Transverse colon (tissue), 4 donors: ENCODE measurements around the gene TMUB1. TPM values are rescaled to one million over a fixed set of nuclear protein-coding genes. Genes with fewer than 3 reads are reported as not detected.
"Not testable (repeated sequence)": the region's sequence is repeated elsewhere in the genome, so short reads cannot be mapped to it uniquely, and the experiment has no call there.

Source experiments
- DNase-seq: peaks from one replicate; pipeline ENCODE4 v3.0.0-alpha.2; 2019
- H3K27ac ChIP-seq, 4 donors: fragments of 200-600 bp; sonication (generic); 2 replicates each; pipeline ENCODE4 v1.5.1; 2016 to 2018; ENCODE audit warnings: inconsistent platforms in 4 of 4
- H3K27me3 ChIP-seq: fragments of 200-600 bp; sonication (generic); 2 replicates; pipeline ENCODE4 v1.5.1; 2017; ENCODE audit warnings: inconsistent platforms
- H3K36me3 ChIP-seq, 4 donors: fragments of 200-600 bp; sonication (generic); 2 replicates each; pipeline ENCODE4 v1.5.1; 2017 to 2019; ENCODE audit warnings: inconsistent platforms in 4 of 4
- H3K4me1 ChIP-seq, 4 donors: fragments of 200-600 bp; sonication (generic); 2 replicates each; pipeline ENCODE4 v1.5.1; 2017 to 2020; ENCODE audit warnings: inconsistent platforms in 4 of 4
- H3K4me3 ChIP-seq, 4 donors: fragments of 200-600 bp; sonication (generic); 1 replicate in 1 of 4; 2 replicates in 3 of 4; pipeline versions ENCODE4 v1.5.1 to v1.6.1; 2017 to 2019; ENCODE audit warnings: inconsistent platforms in 4 of 4
- H3K9me3 ChIP-seq, 2 donors: fragments of 200-600 bp; sonication (generic); 2 replicates each; pipeline ENCODE4 v1.5.1; 2017 to 2019; ENCODE audit warnings: inconsistent platforms in 2 of 2
- CTCF ChIP-seq, 5 experiments: fragments of 200-600 bp in 3 of 5; fragments of 450-650 bp in 2 of 5; sonication (generic) in 3 of 5; IDR thresholded peaks; 1 replicate in 2 of 5; 2 replicates in 3 of 5; pipeline ENCODE4 v1.5.1; 2016 to 2017; ENCODE audit warnings: antibody characterized with exemption in 5 of 5, inconsistent platforms in 3 of 5, mild to moderate bottlenecking in 2 of 5, moderate library complexity in 1 of 5
- EP300 ChIP-seq: sonication (generic); formaldehyde crosslinking; IDR thresholded peaks from one replicate; pipeline ENCODE4 v1.6.1; 2017; ENCODE audit warnings: antibody characterized with exemption, low read depth
- POLR2A ChIP-seq: fragments of 450-650 bp; IDR thresholded peaks from one replicate; pipeline ENCODE4 v1.6.1; 2016; ENCODE audit warnings: antibody characterized with exemption, mild to moderate bottlenecking, moderate library complexity
- POLR2AphosphoS5 ChIP-seq, 3 donors: sonication (generic); formaldehyde crosslinking; IDR thresholded peaks; one replicate each; pipeline ENCODE4 v1.6.1; 2016; ENCODE audit warnings: antibody characterized with exemption in 3 of 3
- WGBS, 2 donors: methylation state at CpG; one replicate each; pipeline ENCODE4 v1.1.5; 2018; ENCODE audit warnings: low coverage in 1 of 2; 5-methylcytosine and 5-hydroxymethylcytosine counted together
- in situ Hi-C, 4 donors: fragments of 200-750 bp; cut with MboI; loops; one replicate each; pipeline versions ENCODE4 v1.15.0 to v1.15.1; 2017; ENCODE audit warnings: low sequenced_read_pairs in 3 of 4, low pct_ligation_motif_present in 1 of 4, low pct_unique_long_range_greater_than_20kb in 1 of 4
- intact Hi-C: fragments of 100-400 bp; cut with DNase I; formaldehyde crosslinking; loops from one replicate; pipeline ENCODE4 v1.15.1; 2023; ENCODE audit warnings: low total_unique reads
- total RNA-seq, 4 donors: library from RNA; depleted of rRNA; stranded (reverse); fragments of >200 nt; gene quantifications; one replicate each; pipeline ENCODE4 v1.1.0, GENCODE V29; 2016

The TMUB1 gene
- total RNA-seq, 4 donors from 2014 or later, result 67.5 to 105 (median 85.9) TPM

- Histone ChIP-seq H3K4me3 (no peak overlapping the region), H3K4me1 (peaks cover 0 to 16% (median 8%) of the 10 kb centered on the region in 4 donors), H3K27ac (no peak overlapping the region), H3K27me3 (peaks cover 8% of the 10 kb centered on the region), H3K36me3 (no peaks in the 10 kb centered on the region), H3K9me3 (no peaks in the 10 kb centered on the region)
- TF ChIP-seq POLR2AphosphoS5 (IDR thresholded peaks at IDR 0.05) (no peak), EP300 (no peak), CTCF (IDR thresholded peaks at IDR 0.05) (no peak), POLR2A (no peak)
- no peak for DNase-seq
- in situ Hi-C loops (no loop called here), intact Hi-C loops (no loop called here)
- WGBS, 2 donors, result 0 to 63% methylated on average over 1 to 14 of the region's 14 CpGs
These were observed 36.4 kb downstream of the TMUB1 start for GRCh38 chr7:151046603-151047573.

GRCh38 chr7:151045967-151046366, 37.3 kb downstream of the TMUB1 start:
- peaks cover 7% of the 10 kb centered on the region for H3K27me3 ChIP-seq
- H3K9me3 ChIP-seq, result no peaks in the 10 kb centered on the region
- H3K27ac ChIP-seq, result no peak overlapping the region
- in situ Hi-C loops (no loop called here), intact Hi-C loops (no loop called here)
- no peak overlapping the region for H3K4me3 ChIP-seq
- H3K36me3 ChIP-seq, result no peaks in the 10 kb centered on the region
- H3K4me1 ChIP-seq, result peaks cover 0 to 10% (median 4%) of the 10 kb centered on the region in 4 donors
- 88% methylated on average over 9 of the region's 9 CpGs; no CpG with 5 or more reads in 1 of the 2 donors for WGBS, 2 donors
- no peak for TF ChIP-seq EP300
- TF ChIP-seq POLR2AphosphoS5 (IDR thresholded peaks at IDR 0.05), result no peak
- TF ChIP-seq CTCF (IDR thresholded peaks at IDR 0.05), result no peak
- no peak for TF ChIP-seq POLR2A
- DNase-seq, result no peak

- Histone ChIP-seq H3K4me1 (peaks cover 0 to 7% (median 1%) of the 10 kb centered on the region in 4 donors), H3K9me3 (no peaks in the 10 kb centered on the region), H3K4me3 (no peak overlapping the region), H3K36me3 (no peaks in the 10 kb centered on the region), H3K27me3 (peaks cover under 1% of the 10 kb centered on the region), H3K27ac (no peak overlapping the region)
- intact Hi-C loops (no loop called here), in situ Hi-C loops (no loop called here)
- TF ChIP-seq CTCF (IDR thresholded peaks at IDR 0.05), result no peak
- no peak for TF ChIP-seq POLR2AphosphoS5 (IDR thresholded peaks at IDR 0.05)
- no peak for TF ChIP-seq POLR2A
- no peak for TF ChIP-seq EP300
- no peak for DNase-seq
- WGBS, 2 donors, result 90% methylated on average over 11 of the region's 11 CpGs; no CpG with 5 or more reads in 1 of the 2 donors
These were observed 38.0 kb downstream of the TMUB1 start for GRCh38 chr7:151045262-151045661.

- Histone ChIP-seq H3K4me1 (peaks cover 0 to 14% (median 7%) of the 10 kb centered on the region in 4 donors), H3K36me3 (no peaks in the 10 kb centered on the region), H3K4me3 (no peak overlapping the region), H3K9me3 (no peaks in the 10 kb centered on the region), H3K27ac (no peak overlapping the region), H3K27me3 (no peaks in the 10 kb centered on the region)
- intact Hi-C loops, result no loop called here
- WGBS, 2 donors, result 89% methylated on average over 20 of the region's 20 CpGs; no CpG with 5 or more reads in 1 of the 2 donors
- in situ Hi-C loops, result no loop called here
- DNase-seq, result no peak
- TF ChIP-seq CTCF (IDR thresholded peaks at IDR 0.05) (no peak), EP300 (no peak), POLR2AphosphoS5 (IDR thresholded peaks at IDR 0.05) (no peak), POLR2A (no peak)
These were observed 39.3 kb downstream of the TMUB1 start for GRCh38 chr7:151043959-151044358.

GRCh38 chr7:151043449-151043848, 39.8 kb downstream of the TMUB1 start:
- H3K4me3 ChIP-seq, H3K27ac ChIP-seq, H3K9me3 ChIP-seq, in situ Hi-C loops, H3K36me3 ChIP-seq, H3K27me3 ChIP-seq, DNase-seq, intact Hi-C loops: not testable (repeated sequence)
- WGBS, 2 donors, result 97 to 98% methylated on average over 6 to 9 of the region's 10 CpGs
- H3K4me1 ChIP-seq, result peaks cover 0 to 19% (median 11%) of the 10 kb centered on the region in 4 donors
